ENCODE data around the gene POU2F3.
A peak's percentile ranks its signal among the peaks of the same experiment; 100 is the strongest.
"Not testable (repeated sequence)": the region's sequence is repeated elsewhere in the genome, so short reads cannot be mapped to it uniquely, and the experiment has no call there.

POU2F3 gene

DNA sequence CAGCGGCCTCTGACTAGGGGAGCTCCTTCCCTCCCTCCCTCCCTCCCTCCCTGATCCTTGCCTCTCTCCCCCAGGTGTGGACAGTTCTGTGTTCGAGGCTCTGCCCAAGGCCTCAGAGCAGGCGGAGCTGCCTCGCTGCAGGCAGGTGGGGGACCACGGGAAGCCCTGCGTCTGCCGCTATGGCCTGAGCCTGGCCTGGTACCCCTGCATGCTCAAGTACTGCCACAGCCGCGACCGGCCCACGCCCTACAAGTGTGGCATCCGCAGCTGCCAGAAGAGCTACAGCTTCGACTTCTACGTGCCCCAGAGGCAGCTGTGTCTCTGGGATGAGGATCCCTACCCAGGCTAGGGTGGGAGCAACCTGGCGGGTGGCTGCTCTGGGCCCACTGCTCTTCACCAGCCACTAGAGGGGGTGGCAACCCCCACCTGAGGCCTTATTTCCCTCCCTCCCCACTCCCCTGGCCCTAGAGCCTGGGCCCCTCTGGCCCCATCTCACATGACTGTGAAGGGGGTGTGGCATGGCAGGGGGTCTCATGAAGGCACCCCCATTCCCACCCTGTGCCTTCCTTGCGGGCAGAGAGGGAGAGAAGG lies 11.1 kb upstream of the POU2F3 start:
- DNase-seq = no peak

DNA sequence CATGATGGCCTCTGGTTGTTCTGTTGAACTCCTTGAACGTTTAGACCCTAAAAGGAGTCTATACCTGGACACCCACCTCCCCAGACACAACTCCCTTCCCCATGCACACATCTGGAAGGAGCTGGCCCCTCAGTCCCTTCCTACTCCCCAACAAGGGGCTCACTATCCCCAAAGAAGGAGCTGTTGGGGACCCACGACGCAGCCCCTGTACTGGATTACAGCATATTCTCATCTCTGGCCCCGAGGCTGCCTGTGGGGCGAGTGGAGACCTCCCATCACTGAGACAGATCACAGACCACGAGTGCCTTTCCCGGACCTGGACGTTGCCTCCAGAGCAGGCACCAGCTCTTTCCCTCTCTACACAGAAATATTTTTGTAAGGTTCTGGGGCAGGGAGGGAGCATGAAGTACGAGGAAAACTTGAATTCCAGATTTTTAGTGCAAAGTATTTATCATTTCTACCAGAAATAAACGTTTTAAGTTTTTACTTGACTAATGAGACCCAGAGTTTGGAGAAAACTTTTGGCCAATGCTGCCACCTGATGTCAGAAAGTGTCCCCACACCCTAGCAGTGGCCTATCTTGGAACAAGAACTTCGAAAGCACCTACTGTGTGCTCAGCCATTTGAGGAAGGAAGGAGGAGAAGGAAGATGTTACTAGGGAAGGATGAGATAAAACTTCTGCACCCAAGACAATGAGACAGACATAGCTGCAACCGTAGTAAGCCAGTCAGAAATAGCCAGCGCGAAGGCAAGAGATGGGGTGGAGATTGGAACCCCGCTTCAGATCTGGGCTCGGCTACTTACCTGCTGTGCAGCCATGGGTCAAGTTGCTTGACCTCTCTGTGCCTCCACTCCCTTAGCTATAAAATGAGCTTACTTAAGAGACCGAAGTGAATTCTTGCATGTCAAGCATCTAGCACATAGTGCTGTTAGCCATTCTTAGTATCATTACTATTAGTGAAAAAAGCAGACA lies 10.2 kb upstream of the POU2F3 start:
- DNase-seq = peak; percentile 15

DNA sequence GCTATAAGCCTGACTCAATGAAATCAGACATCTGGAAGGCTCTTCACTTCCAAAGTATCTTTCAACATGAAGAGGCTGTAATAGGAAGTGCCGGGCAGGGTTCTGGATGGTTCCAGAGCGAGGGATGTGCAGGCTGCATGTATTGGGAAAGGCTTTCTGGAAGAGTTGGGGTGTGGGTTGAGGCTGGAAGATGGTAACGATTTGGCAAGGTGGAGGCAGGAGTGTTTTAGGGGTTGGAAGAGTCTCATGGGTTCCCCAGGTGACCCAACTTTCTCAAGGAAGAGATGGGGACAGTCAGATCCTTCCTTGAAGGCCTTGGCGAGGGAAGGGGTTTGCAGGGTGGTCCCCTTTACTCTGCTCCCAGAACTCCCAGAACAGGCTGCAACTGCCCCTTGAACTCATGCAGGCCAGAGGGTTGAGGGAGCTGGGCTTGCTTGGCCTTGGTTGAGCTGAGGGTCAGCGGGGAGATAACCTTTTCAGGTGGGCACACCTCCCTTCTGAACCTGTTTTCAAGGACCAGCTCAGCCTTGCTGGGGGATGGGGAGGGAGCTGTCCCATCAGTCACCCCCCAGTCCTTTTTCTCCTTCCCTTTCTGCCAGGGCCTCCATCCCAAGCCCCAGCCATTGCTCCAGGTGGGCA lies 9.4 kb upstream of the POU2F3 start:
- no peak for DNase-seq

DNA sequence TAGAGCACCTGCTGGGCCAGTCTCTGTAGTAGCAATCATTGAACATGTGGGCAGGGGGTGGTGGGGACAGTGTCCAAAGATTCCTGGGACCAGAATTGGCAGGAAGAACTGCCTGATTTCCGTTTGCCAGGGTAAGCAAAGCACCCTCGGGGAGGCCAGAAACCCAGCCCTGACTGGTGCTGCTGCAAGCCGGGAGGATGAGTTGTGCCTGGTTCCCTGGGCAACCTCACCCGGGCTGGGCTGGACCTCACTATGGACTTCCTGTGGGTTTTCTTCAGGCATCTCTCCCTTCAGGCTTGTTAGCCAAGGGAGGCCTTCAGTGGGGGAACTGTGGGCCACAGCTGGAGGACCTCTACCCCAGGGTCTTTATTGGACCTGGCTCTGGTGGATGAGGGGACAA lies 8.0 kb upstream of the POU2F3 start:
- DNase-seq = no peak

DNA sequence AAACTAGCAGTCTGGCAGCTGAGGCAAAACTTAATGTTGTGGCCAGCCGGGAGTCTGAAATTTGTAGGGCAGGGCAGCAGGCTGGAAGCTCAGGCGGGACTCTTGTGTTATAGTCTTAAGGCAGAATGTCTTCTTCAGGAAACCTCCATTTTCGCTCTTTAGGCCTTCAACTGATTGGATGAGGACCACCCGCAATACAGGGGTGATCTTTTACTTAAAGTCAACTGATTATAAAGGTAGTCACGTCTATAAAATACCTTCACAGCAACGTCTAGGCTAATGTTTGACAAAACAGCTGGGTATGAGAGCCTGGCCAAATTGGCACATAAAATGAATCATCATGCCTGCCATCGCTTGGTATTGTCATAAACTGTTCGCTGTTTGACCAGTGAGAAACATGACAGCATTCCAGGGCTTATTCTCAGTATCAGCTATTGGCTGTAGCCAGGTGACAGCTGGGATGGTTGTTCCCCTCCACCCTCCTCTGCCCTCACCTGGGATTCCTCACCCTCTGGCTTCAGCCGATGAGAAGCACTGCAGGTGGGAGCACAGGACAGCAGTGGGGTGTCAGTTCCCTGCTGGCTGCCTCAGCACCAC lies 6.6 kb upstream of the POU2F3 start:
- no peak for DNase-seq

DNA sequence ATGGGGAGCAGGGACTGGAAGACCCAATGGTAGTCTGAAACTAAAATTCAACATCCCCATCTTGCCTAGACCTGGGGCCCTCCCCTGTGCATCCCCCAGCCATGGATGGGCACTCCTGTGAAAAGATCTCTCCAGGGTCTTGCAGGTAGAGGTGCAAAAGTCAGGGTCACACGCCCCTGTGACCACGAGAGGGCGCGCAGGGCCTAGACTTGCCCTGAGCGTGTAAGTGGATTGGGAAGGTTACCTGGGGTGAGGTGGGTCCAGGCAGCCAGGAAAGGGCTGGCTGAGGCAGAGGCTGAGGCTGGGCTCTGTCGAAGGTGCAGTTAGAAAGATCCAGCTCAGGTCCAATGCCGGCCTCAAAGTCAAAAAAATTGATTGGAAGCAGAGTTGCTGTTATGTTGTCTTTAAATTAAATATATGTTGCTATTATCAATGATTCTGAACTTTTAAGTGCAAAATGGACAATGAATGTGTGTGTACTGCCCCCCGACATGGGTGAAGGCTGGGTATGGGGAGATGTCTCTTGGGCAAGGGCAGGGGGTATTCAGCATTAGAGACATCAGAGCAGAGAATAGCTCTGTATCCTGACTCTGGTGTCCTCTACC lies 4.8 kb upstream of the POU2F3 start:
- peak; percentile 59 for DNase-seq

DNA sequence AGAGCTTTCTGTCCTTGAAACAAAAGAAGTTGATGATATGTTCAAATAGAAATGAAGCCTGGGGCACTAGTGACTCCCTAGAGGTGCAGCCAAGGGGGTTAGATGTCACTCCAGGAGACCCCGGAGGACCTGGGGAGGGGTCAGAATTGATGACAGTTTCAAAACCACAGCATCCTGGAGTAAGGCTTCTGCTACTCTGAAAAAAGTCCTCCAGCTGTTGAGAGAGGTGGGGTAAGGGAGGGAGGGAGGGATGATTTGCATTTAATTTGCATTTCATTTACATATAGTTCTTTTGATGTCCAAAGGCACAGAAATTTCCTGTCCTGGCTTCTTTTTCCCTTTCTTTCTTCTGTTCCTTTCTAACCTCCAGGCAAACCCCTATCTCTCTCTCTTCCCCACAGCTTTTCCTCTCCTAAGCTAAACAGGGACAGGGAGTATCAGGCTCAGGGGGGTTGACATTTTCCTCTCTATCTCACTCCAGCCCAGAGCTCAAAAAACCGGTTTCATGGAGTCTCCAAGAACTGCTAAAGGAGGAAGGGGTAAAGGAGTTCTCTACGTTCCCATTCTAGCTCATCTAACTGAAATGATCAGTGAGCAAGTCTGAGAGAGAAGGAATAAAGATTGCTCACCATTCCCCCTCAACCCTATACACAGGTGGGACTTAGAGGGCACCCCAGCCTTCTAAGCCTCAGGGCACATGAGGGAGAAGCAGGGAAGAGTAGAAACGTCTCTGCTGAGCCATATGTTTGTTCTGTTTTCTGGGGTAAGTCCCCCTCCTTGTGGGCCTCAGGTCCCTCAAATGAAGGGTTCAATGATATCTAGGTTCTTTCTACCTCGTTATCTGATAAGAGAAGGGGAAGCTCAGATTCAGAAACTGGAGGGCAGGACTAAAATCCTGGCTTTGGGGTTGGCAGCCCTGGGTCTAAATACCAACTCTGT lies 3.5 kb upstream of the POU2F3 start:
- no peak for DNase-seq

DNA sequence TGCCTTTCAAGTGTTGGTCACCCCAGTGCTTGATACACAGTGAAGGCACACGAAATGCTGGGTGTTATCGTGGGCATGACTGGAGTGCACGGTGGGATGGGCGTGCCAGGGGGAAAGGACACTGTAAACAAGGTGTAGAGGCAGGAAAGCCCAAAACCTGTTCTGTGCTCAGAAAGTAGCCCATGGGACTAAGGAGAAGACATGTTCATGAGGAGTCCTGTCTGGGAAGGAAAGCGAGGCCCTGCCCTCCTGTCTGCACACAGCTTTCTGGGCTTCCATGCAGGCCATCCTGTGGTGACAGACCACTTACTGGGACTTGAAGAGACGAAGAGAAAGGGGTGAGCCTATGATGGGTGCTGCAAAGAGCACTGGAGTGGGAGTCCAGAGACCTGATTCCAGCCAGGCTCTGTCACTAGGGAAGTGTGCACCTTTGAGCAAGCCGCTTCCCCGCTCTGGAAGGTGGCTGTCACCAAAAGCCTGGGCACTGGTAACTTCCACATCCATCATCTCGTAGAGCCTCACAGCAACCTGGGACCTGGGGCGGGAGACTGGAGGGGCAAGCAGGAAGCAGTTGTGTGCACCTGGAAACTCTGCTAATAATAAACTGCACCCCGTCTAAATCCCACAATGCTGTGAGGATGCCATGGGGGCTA lies 846 bp upstream of the POU2F3 start:
- DNase-seq = no peak

DNA sequence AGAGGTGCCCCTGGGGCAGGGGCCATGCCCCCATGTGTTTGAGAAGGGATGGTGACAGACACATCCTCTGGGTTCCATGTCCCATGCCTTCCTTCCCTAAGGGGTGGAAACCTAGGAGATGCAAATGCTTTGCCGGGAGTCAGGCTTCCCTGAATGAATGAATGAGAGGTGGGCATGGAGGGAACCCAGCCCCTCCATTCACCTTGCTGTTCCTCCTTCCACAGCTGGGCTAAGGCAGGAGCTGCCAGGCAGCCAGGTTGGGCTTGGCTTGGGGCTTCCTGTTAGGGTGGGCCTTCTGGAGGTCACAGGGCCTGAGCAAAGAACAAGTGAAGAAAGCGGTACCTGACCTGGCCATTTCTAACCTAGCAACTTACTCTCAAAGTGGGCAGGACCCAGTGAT lies 926 bp downstream of the POU2F3 start:
- DNase-seq = no peak

DNA sequence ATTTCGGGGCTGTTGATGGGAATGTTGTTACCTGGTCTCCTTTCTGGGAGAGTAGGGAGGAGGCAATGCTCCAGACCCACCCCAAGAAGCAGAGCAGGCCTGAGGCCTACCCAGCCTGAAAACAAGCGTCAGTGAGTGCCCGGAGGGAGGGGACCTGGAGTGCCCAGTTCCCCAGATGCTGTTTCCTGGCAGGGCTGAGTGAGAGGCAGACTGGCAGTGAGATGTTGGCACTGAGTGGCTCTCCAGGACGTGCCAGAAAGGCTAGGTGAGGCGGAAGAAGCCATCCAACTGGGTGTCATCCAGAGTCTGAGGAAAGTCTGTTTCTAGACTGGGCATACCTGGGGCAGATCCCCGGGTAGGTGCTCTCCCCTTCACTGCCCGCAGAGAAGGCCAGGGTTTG lies 1.3 kb downstream of the POU2F3 start:
- DNase-seq = no peak

DNA sequence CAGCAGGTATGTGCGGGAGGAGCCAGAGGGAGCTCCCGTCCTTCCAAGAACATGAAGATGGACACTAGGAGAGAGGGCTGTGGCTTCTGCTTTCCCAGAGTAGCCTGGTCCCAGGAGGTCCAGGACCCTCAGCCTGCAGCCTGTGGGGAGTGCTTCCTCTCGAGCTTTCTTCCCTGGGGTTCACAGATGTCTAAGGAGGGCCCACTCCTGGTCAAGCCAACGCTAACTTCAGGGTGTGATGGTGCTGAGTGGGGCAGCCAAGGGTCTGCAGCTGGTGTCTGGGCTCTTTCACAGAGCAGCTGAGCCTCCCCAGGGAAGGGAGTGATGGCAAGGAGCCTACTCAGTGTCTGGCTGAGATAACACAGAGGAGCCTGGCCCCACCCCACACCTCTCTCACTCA lies 3.3 kb downstream of the POU2F3 start:
- no peak for DNase-seq

DNA sequence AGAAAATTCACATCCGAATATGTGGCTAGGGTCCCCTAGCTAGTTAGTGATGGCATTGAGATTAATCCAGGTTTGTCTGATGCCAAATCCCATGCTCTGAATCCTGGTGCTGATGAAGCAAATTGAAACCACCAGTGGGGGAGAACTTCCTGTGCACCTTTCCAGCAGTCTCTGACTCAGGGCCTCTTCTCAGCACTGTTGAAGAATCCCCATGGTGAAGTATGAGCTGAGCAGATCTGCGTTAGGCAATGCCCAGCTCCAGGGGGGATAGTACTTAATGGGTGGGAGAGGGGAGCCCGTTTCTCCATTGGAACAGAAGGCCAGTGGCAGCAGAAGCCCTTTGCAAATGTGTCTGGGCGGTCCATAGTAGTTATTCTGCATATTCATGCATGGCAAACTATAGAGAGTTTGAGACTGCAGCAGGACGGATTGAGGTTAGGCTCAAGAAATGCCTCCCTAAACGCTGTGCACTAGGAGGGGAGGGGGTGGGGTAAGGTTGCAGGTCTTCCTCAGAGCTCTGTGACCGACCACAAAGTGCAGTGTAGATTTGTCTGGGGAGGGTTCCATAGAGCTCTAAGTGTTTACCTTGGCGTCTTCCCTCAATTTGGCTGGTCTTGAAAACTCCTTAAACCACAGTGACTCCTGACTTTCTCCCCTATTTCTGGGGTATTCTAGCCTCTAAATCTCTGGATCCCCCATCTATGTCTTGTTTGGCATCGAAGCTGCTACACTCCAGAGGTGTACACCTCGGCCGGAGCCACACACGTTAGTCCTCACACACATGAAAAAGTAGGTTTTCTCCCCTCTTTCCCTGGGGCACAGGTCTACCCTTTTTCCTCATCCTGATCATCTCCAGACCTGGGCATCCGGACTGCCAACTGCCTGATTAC lies 4.8 kb downstream of the POU2F3 start:
- no peak for DNase-seq

DNA sequence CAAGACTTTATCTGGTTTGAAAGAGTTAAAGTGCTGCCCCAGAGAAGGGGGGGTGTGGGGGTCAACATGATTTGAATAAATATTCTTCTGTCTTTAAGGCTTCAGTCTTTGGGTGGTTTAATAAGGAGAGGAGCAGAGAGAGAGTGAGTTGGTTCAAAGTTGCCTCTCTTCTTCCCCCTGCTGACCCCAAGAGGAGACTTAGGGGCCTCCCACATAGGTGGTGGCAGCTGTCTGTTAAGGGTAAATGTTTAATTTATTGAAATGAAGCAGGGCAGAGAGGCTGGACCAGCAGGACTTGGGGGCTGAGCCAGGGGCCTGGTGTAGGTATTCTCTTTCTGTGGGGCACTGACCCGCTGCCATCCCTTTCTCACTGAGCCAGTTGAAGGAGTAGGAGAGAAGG lies 5.5 kb downstream of the POU2F3 start:
- no peak for DNase-seq

DNA sequence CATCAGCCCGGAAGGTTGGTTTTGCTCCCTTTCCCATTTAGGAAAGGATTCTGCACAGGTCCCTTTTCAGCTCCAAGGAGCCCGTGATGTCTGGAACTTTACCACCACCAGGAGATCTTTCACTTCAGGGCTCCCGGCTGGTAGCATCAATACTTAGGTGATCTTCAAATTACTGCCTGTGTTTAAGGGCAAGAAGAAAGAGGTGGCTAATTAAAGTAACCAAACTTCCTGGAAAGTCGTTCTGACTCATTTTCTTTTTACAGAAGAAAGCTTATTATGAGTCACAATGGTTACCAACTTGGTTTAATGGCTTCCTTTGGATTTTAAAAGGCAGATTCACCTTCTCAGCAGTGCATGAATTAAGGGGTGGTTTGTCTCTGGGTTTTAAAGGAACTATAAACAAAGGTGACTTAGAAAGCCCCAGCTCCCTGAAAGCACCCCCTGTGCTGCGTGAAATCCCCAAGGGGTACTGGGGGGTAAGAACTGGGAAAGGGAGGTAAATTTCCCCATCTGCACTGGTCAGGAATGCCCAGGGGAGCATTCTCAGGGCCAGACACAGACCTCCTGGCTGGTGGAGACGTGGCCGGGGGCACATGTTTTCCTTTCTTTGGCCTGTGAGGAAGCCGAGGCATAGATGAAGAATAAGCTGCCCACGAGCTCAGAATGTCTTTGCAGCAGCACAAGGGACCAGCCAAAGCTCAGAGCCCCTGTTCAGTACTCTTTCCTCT lies 8.8 kb downstream of the POU2F3 start:
- DNase-seq = no peak

DNA sequence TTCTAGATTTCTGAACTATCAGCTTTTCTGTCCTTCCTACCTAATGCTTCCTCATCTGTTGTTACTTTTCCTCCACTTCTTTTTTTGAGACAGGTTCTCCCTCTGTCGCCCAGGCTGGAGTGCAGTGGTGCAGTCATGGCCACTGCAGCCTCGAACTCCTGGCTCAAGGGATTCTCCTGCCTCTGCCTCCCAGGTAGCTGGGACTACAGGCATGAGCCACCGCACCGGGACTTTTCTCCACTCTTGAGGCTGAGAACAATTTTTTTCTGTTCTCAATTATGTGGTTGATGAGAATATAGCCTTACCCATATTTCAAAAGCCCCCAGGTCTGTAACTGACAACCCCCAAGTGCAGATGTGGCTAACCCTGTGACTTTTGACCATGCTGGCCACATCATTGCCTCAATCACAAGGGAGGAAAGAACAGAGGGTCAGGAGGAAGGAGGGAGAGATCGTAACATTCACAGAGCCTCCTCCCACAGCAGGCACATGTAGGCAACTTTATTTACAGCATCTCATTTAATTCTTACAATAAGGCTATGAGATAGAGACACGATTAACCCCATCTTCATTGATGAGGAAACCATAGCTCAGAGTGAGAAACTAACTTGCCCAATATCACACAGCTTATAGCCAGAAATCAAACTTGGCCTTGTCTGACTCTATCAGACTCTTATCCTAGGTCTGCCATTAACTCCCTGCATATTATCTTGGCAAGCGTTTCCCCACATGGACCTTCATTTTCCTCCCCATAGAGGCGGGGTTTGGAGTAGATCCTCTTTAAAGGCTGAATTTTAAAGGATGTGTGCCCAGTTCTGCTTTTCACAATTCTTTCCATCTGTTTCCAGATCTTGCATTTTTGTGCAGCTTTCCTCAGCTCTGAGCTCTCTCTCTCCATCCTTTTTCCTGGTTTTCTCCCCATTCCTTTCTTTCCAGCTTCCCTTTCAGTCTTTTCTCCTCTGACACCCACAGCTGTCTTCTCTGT lies 9.6 kb downstream of the POU2F3 start:
- DNase-seq = no peak

DNA sequence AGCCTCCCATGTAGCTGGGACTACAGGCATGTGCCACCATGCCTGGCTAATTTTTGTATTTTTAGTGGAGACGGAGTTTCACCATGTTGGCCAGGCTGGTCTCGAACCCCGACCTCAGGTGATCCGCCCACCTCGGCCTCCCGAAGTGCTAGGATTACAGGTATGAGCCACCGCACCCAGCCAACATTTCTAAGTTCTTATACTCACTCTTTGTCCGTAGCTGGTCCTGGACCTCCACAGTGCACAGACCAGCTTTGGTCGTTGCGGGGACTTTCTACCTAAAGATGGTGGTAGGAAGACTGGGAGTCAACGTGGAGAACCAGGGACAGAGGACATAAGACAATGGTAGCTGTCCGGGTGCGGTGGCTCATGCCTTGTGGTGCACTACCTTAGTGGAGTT lies 13.4 kb downstream of the POU2F3 start:
- DNase-seq = not testable (repeated sequence)

DNA sequence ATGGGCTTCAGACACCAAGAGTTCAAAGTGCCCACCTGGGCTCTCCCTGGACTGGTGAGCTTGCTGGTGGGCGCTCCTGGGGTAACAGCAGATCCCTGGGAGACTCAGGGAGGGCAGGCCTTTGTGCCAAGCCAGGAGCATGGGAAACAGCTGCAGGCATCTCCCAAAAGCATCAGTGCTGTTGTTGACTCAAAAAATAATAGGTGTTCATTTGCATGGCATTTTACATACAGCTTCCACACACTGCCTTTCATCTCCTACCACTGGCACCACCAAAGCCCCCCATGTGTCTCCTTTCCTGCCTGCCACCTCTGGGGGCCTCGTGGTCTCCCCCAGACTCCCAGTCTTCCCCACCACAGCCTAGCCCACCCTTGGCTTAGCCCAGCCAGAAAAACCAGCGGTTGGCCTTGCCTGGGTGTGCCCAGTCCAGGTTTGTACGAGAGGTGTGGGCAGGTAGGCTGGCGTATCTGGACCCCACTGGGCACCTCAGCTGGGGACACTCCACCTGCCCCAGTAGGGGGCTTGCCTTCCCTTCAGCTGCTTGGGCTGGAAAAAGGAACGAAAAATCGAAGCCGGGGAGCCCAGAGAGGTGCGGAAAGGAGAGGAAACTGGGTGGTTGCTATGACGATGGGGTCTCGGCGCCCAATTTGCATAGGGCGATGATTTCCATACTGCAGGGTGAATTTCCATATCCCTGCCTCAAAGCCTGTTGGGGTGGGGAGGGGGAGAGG lies 15.0 kb downstream of the POU2F3 start:
- no peak for DNase-seq

DNA sequence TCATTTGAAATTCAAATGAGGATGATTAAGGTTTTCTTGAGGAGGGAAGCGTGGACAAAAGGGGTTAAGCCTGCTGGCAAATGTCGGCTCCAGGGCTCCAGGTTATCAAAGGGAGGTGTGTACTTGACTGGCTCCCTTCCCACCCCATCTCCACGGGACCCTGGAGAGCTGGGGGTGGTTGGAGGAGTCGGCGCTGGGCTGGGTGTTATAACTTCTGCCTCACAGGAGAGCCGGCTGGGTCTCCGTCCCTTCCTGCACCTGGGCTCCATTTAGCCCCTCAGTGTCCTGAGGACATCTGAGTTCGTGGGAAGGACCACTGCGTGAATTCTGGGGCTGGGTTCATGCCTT lies 15.6 kb downstream of the POU2F3 start:
- DNase-seq = no peak
